GM12873 (cell line): ENCODE measurements around the gene MATN4.

ENCODE experiments used
- CTCF ChIP-seq: IDR thresholded peaks from 2 replicates; pipeline ENCODE4 v1.5.1; 2012; ENCODE audit warnings: low read depth, mild to moderate bottlenecking, moderate library complexity, low read length, control low read depth; ENCODE audit not compliant: insufficient read depth; ENCODE audit errors: missing control alignments

MATN4 gene

GRCh38 chr20:45308117-45308778 lies at the start of gene MATN4:
Gene MATN4, minus strand, starts transcription at chr20:45308299. Its CDS starts 2,717 bp downstream, at chr20:45305582.
- TF ChIP-seq CTCF: no peak

GRCh38 chr20:45355209-45356084 lies 47.3 kb upstream of the MATN4 start:
- no peak for TF ChIP-seq CTCF

GRCh38 chr20:45354423-45355208 lies 46.5 kb upstream of the MATN4 start:
- TF ChIP-seq CTCF: no peak

GRCh38 chr20:45353746-45354145 lies 45.6 kb upstream of the MATN4 start:
- no peak for TF ChIP-seq CTCF

- no peak for TF ChIP-seq CTCF
These were observed 44.6 kb upstream of the MATN4 start for GRCh38 chr20:45352729-45353128.

GRCh38 chr20:45350217-45350616 lies 42.1 kb upstream of the MATN4 start:
- TF ChIP-seq CTCF: no peak
